CD14-positive monocyte (primary cell): ENCODE results near the gene FBXL17. TPM values are rescaled to one million over a fixed set of nuclear protein-coding genes. Genes with fewer than 3 reads are reported as not detected.

Source experiments
- DNase-seq, 3 donors: peaks; one replicate each; pipeline ENCODE4 v3.0.0-alpha.2; 2011 to 2022
- H2AFZ ChIP-seq: 2 replicates; pipeline ENCODE4 v1.6.0; 2012; ENCODE audit warnings: mild to moderate bottlenecking, low read depth, low read length, inconsistent platforms; ENCODE audit not compliant: insufficient read depth, poor library complexity, severe bottlenecking
- H3K27ac ChIP-seq, 2 donors: 1 replicate in 1 of 2; 2 replicates in 1 of 2; pipeline ENCODE4 v1.5.1; 2012 to 2013; ENCODE audit warnings: low read length in 2 of 2, control low read depth in 1 of 2, inconsistent platforms in 1 of 2, low read depth in 1 of 2, mild to moderate bottlenecking in 1 of 2
- H3K27me3 ChIP-seq, 2 donors: one replicate each; pipeline versions ENCODE4 v1.6.0 to v1.6.1; 2011 to 2013; ENCODE audit warnings: low read length in 2 of 2; ENCODE audit not compliant: control insufficient read depth in 2 of 2, insufficient read depth in 2 of 2
- H3K36me3 ChIP-seq, 2 donors: replicated peaks in 1 of 2; 1 replicate in 1 of 2; 2 replicates in 1 of 2; pipeline versions ENCODE4 v1.5.1 to v1.6.1; 2012 to 2013; ENCODE audit warnings: low read length in 2 of 2, control low read depth in 1 of 2, inconsistent platforms in 1 of 2, mild to moderate bottlenecking in 1 of 2; ENCODE audit not compliant: insufficient read depth in 2 of 2, control insufficient read depth in 1 of 2
- H3K4me1 ChIP-seq, 2 donors: 1 replicate in 1 of 2; 2 replicates in 1 of 2; pipeline versions ENCODE4 v1.5.1 to v1.6.1; 2012 to 2013; ENCODE audit warnings: low read length in 2 of 2, control low read depth in 1 of 2, inconsistent platforms in 1 of 2, mild to moderate bottlenecking in 1 of 2, moderate library complexity in 1 of 2; ENCODE audit not compliant: insufficient read depth in 2 of 2, control insufficient read depth in 1 of 2
- H3K4me2 ChIP-seq: replicated peaks from 2 replicates; pipeline ENCODE3; 2012; ENCODE audit warnings: low read length, moderate library complexity, mild to moderate bottlenecking; ENCODE audit not compliant: poor library complexity, severe bottlenecking; ENCODE audit errors: extremely low read depth
- H3K4me3 ChIP-seq, 3 experiments: fragments of 200-600 bp in 1 of 3; sonication (generic) in 1 of 3; replicated peaks in 1 of 3; 1 replicate in 2 of 3; 2 replicates in 1 of 3; pipeline ENCODE4 v1.5.1; 2011 to 2013; ENCODE audit warnings: low read length in 3 of 3, mild to moderate bottlenecking in 3 of 3, control low read depth in 2 of 3, low read depth in 2 of 3, inconsistent platforms in 1 of 3, moderate library complexity in 1 of 3
- H3K79me2 ChIP-seq: 2 replicates; pipeline ENCODE4 v1.6.0; 2012; ENCODE audit warnings: mild to moderate bottlenecking, control low read depth, inconsistent platforms, low read length, moderate library complexity; ENCODE audit not compliant: insufficient read depth
- H3K9ac ChIP-seq: 2 replicates; pipeline ENCODE4 v1.6.0; 2017; ENCODE audit warnings: low read length, mild to moderate bottlenecking; ENCODE audit not compliant: insufficient read depth, poor library complexity, severe bottlenecking
- H3K9me3 ChIP-seq, 2 donors: replicated peaks in 1 of 2; 1 replicate in 1 of 2; 2 replicates in 1 of 2; pipeline versions ENCODE4 v1.5.1 to v1.6.1; 2012 to 2013; ENCODE audit warnings: low read length in 2 of 2, control low read depth in 1 of 2; ENCODE audit not compliant: control insufficient read depth in 1 of 2, insufficient read depth in 1 of 2
- H4K20me1 ChIP-seq: 2 replicates; pipeline ENCODE4 v1.6.0; 2012; ENCODE audit warnings: mild to moderate bottlenecking, low read length, control low read depth, moderate library complexity; ENCODE audit not compliant: insufficient read depth
- H3K27ac Mint-ChIP-seq, 7 donors: one replicate each; pipeline ENCODE4 v1.8.0; 2020; ENCODE audit warnings: mild to moderate bottlenecking in 7 of 7, mixed read lengths in 7 of 7, moderate library complexity in 6 of 7, inconsistent platforms in 2 of 7
- H3K27me3 Mint-ChIP-seq, 3 donors: one replicate each; pipeline ENCODE4 v1.8.0; 2021 to 2022; ENCODE audit warnings: low read depth in 3 of 3, mild to moderate bottlenecking in 3 of 3, mixed read lengths in 3 of 3, moderate library complexity in 3 of 3, inconsistent platforms in 1 of 3
- H3K36me3 Mint-ChIP-seq, 2 donors: one replicate each; pipeline ENCODE4 v1.8.0; 2020; ENCODE audit warnings: mixed read lengths in 2 of 2, inconsistent platforms in 1 of 2, mild to moderate bottlenecking in 1 of 2
- H3K4me1 Mint-ChIP-seq: one replicate; pipeline ENCODE4 v1.8.0; 2020; ENCODE audit warnings: mild to moderate bottlenecking, mixed read lengths
- H3K4me3 Mint-ChIP-seq, 2 donors: one replicate each; pipeline ENCODE4 v1.8.0; 2020; ENCODE audit warnings: mild to moderate bottlenecking in 2 of 2, mixed read lengths in 2 of 2, moderate library complexity in 1 of 2
- H3K9me3 Mint-ChIP-seq, 7 donors: one replicate each; pipeline ENCODE4 v1.8.0; 2020 to 2022; ENCODE audit warnings: mixed read lengths in 7 of 7, mild to moderate bottlenecking in 6 of 7, moderate library complexity in 6 of 7, inconsistent platforms in 2 of 7
- CTCF ChIP-seq: fragments of 200-600 bp; IDR thresholded peaks from one replicate; pipeline ENCODE4 v1.8.0; 2022; ENCODE audit warnings: antibody characterized with exemption, mild to moderate bottlenecking
- WGBS: methylation state at CpG from one replicate; pipeline ENCODE4 v1.1.5; 2013; ENCODE audit warnings: missing lambda C conversion rate; ENCODE audit not compliant: insufficient coverage; 5-methylcytosine and 5-hydroxymethylcytosine counted together
- intact Hi-C, 2 donors: fragments of 100-400 bp; cut with micrococcal nuclease; formaldehyde crosslinking; loops; one replicate each; pipeline versions ENCODE4 v1.15.0 to v1.15.1; 2023
- polyA plus RNA-seq, 3 donors: library from polyadenylated mRNA; depleted of rRNA in 1 of 3; unstranded in 2 of 3; stranded (reverse) in 1 of 3; fragments of 300-500 nt in 2 of 3; fragments of >200 nt in 1 of 3; fragmentation: Illumina TruSeq in 2 of 3; gene quantifications; 1 replicate in 2 of 3; 2 replicates in 1 of 3; pipeline ENCODE4 v1.2.3, GENCODE V29; 2012 to 2021

FBXL17 gene
- polyA plus RNA-seq, 3 donors = 1.5 to 6.6 (median 2.0) TPM

- no peak for DNase-seq
- H3K4me1 ChIP-seq = no peaks in the 10 kb centered on the region
- 100% methylated on average over 1 of the region's 6 CpGs for WGBS
- H2AFZ ChIP-seq = no peak overlapping the region
- Mint-ChIP-seq H3K4me3 (no peak overlapping the region), H3K9me3 (peaks cover 0 to 3% (median 0%) of the 10 kb centered on the region in 7 donors), H3K27me3 (no peaks in the 10 kb centered on the region), H3K36me3 (peaks cover 6 to 14% of the 10 kb centered on the region in 2 donors), H3K4me1 (no peaks in the 10 kb centered on the region), H3K27ac (no peak overlapping the region)
- H3K79me2 ChIP-seq = no peaks in the 10 kb centered on the region
- no peak overlapping the region for H3K9ac ChIP-seq
- H3K27me3 ChIP-seq = no peaks in the 10 kb centered on the region
- no peaks in the 10 kb centered on the region for H3K9me3 ChIP-seq
- no peaks in the 10 kb centered on the region for H3K36me3 ChIP-seq
- H3K27ac ChIP-seq = no peak overlapping the region
- intact Hi-C loops = no loop called here
- TF ChIP-seq CTCF = no peak
- no peak overlapping the region for H3K4me2 ChIP-seq
- H3K4me3 ChIP-seq = no peak overlapping the region
- no peaks in the 10 kb centered on the region for H4K20me1 ChIP-seq
Measured at GRCh38 chr5:108171759-108172158, 210.1 kb downstream of the FBXL17 start.

- WGBS = 93% methylated on average over 2 of the region's 2 CpGs
- Histone ChIP-seq H4K20me1 (no peaks in the 10 kb centered on the region), H3K36me3 (no peaks in the 10 kb centered on the region), H2AFZ (no peak overlapping the region), H3K9ac (no peak overlapping the region), H3K9me3 (no peaks in the 10 kb centered on the region), H3K4me2 (no peak overlapping the region), H3K4me1 (peaks cover 6 to 12% of the 10 kb centered on the region in 2 donors), H3K27ac (no peak overlapping the region), H3K4me3 (no peak overlapping the region), H3K27me3 (no peaks in the 10 kb centered on the region), H3K79me2 (no peaks in the 10 kb centered on the region)
- Mint-ChIP-seq H3K4me3 (no peak overlapping the region), H3K9me3 (peaks cover 0 to 3% (median 0%) of the 10 kb centered on the region in 7 donors), H3K27me3 (no peaks in the 10 kb centered on the region), H3K36me3 (peaks cover 6 to 10% of the 10 kb centered on the region in 2 donors), H3K4me1 (peaks cover 18% of the 10 kb centered on the region), H3K27ac (no peak overlapping the region)
- intact Hi-C loops = no loop called here
- TF ChIP-seq CTCF = no peak
- no peak for DNase-seq
Measured at GRCh38 chr5:108168915-108169314, 213.0 kb downstream of the FBXL17 start.
